Small intestine (tissue), 7 donors: Measurements from ENCODE around the gene FNDC3A. TPM values are rescaled to one million over a fixed set of nuclear protein-coding genes. Genes with fewer than 3 reads are reported as not detected.
A peak's percentile ranks its signal among the peaks of the same experiment; 100 is the strongest.

Experiments used
- DNase-seq, 2 donors: peaks; one replicate each; pipeline versions ENCODE4 v3.0.0 to v3.0.0-alpha.2; 2013
- FAIRE-seq: peaks from 2 replicates; lab custom pipeline; 2012; peaks lifted over from hg19 to GRCh38; lab: Jason Lieb, UNC
- H3K27ac ChIP-seq, 3 donors: one replicate each; pipeline ENCODE4 v1.5.1; 2013; ENCODE audit warnings: low read length in 2 of 3, mild to moderate bottlenecking in 2 of 3, control low read depth in 1 of 3, inconsistent platforms in 1 of 3, low read depth in 1 of 3, moderate library complexity in 1 of 3
- H3K27me3 ChIP-seq, 3 donors: one replicate each; pipeline ENCODE4 v1.6.1; 2013; ENCODE audit warnings: low read length in 3 of 3, inconsistent platforms in 1 of 3; ENCODE audit not compliant: control insufficient read depth in 3 of 3, insufficient read depth in 3 of 3
- H3K36me3 ChIP-seq, 3 donors: one replicate each; pipeline ENCODE4 v1.6.1; 2013; ENCODE audit warnings: low read length in 3 of 3, inconsistent platforms in 1 of 3, low read depth in 1 of 3, mild to moderate bottlenecking in 1 of 3, moderate library complexity in 1 of 3; ENCODE audit not compliant: control insufficient read depth in 3 of 3, insufficient read depth in 2 of 3
- H3K4me1 ChIP-seq, 3 donors: one replicate each; pipeline ENCODE4 v1.6.1; 2013; ENCODE audit warnings: low read length in 2 of 3, inconsistent platforms in 1 of 3, low read depth in 1 of 3, mild to moderate bottlenecking in 1 of 3, moderate library complexity in 1 of 3; ENCODE audit not compliant: control insufficient read depth in 3 of 3, insufficient read depth in 2 of 3
- H3K4me3 ChIP-seq, 3 donors: one replicate each; pipeline ENCODE4 v1.5.1; 2013; ENCODE audit warnings: low read length in 3 of 3, control low read depth in 1 of 3, inconsistent platforms in 1 of 3, low read depth in 1 of 3, mild to moderate bottlenecking in 1 of 3, moderate library complexity in 1 of 3
- H3K9me3 ChIP-seq, 2 donors: one replicate each; pipeline ENCODE4 v1.6.1; 2013; ENCODE audit warnings: low read depth in 1 of 2, low read length in 1 of 2; ENCODE audit not compliant: control insufficient read depth in 2 of 2, insufficient read depth in 1 of 2
- WGBS, 3 donors: extraction: QIAGEN DNeasy Blood & Tissue Kit; methylation state at CpG; one replicate each; pipeline ENCODE4 v1.1.7; 2013; 5-methylcytosine and 5-hydroxymethylcytosine counted together
- polyA plus RNA-seq, 4 donors: library from polyadenylated mRNA; stranded (reverse) in 3 of 4; unstranded in 1 of 4; fragments of 200-250 nt in 3 of 4; fragments of 120-200 nt in 1 of 4; gene quantifications; one replicate each; pipeline versions ENCODE4 v1.2.1 to v1.2.3, GENCODE V29; 2013
- donor health status: healthy with polysubstance abuse.
- donor health status: control.
- donor health status: control.
- donor health status: Bipolar disorder and iron deficiency.
- donor health status: healthy.

The FNDC3A gene
- polyA plus RNA-seq, 4 donors = 18.4 to 60.1 (median 24.7) TPM

DNA sequence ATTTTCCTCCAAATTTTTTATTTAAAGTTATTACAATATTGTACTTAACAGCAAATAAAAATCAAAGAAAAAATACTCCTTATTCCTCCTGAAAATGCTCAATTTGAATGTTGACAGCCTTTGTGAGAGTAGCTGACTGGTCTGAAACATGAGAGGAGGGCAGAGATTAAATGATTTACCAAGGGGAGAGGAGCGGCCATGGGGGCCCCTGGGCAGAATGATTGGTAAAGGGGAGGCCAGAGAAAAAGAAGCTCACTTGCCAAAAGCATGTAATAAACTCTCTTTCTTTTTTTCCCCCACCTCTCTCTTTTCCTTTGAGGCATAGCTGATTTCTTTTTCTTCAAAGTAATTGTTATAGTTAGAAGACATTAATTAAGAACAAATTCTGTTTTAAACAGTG lies 30.1 kb upstream of the FNDC3A start:
- Histone ChIP-seq H3K36me3 (no peaks in the 10 kb centered on the region), H3K4me1 (peaks cover 0 to 13% (median 0%) of the 10 kb centered on the region in 3 donors), H3K27me3 (no peaks in the 10 kb centered on the region), H3K9me3 (no peaks in the 10 kb centered on the region), H3K27ac (no peak overlapping the region), H3K4me3 (no peak overlapping the region)
- 87 to 89% (median 88%) methylated on average over 1 of the region's 1 CpG for WGBS, 3 donors
- FAIRE-seq = no peak
- no peak for DNase-seq

- 61 to 85% (median 84%) methylated on average over 2 of the region's 2 CpGs for WGBS, 3 donors
- DNase-seq = no peak
Observed at GRCh38 chr13:48946163-48946562, 29.5 kb upstream of the FNDC3A start.

DNA sequence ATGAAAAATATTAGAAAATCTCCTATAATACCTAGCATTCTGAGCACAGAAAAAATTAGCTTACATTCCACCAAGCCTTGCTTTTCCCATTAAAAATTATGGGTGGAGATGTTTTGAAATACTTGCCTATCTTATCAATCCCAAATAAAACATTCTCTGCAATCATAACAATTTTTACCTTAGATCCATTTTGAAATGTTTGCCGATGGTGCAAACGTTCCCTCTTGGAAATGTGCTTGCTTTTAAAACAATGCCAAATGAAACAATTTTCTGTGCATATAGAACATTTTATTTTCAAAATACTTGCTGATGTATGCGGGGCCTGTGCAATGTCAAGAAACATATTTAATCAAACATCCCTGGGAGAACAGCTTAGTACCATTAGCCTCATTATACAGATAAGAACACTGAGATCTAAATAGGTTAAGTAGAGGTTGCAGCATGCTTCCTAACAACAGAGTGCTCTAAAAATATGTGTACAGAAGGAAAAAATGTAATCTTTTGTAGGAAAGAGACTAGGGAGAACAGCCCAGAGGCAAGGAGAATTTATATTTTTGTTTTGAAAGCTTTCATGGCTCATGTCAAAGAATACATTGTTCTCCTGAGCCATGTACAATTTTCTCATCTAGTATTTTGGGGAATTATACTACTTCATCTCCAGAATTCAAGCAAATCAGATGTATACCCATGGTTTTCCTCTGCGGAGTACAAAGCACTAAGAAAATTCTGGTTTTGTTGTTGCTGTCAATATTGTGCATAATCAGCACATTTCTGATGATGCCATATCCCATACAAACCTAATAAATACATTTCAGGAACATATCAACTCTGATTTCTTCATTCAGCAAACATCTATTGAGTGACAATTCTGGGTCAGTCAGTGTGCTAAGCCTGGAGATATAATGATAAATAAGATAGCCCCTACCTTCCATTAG lies 25.9 kb upstream of the FNDC3A start:
- DNase-seq = no peak
- no peaks in the 10 kb centered on the region for H3K36me3 ChIP-seq
- no peak overlapping the region for H3K4me3 ChIP-seq
- WGBS, 3 donors = 61 to 66% (median 61%) methylated on average over 4 of the region's 4 CpGs
- H3K27me3 ChIP-seq = no peaks in the 10 kb centered on the region
- peaks cover 0 to 21% (median 0%) of the 10 kb centered on the region in 3 donors for H3K4me1 ChIP-seq
- no peak overlapping the region for H3K27ac ChIP-seq
- no peaks in the 10 kb centered on the region for H3K9me3 ChIP-seq
- FAIRE-seq = no peak

More at GRCh38 chr13:48946163-48946562, 29.5 kb upstream of the FNDC3A start:
- FAIRE-seq = no peak
- H3K4me1 ChIP-seq = peaks cover 0 to 13% (median 0%) of the 10 kb centered on the region in 3 donors
- H3K9me3 ChIP-seq = no peaks in the 10 kb centered on the region
- no peak overlapping the region for H3K4me3 ChIP-seq
- H3K36me3 ChIP-seq = no peaks in the 10 kb centered on the region
- no peak overlapping the region for H3K27ac ChIP-seq
- H3K27me3 ChIP-seq = no peaks in the 10 kb centered on the region

GRCh38 chr13:48950501-48950875 lies 25.2 kb upstream of the FNDC3A start:
- FAIRE-seq (no peak), DNase-seq (no peak)
- Histone ChIP-seq H3K9me3 (no peaks in the 10 kb centered on the region), H3K4me3 (no peak overlapping the region), H3K27me3 (no peaks in the 10 kb centered on the region), H3K27ac (no peak overlapping the region), H3K36me3 (no peaks in the 10 kb centered on the region), H3K4me1 (peaks cover 0 to 27% (median 0%) of the 10 kb centered on the region in 3 donors)
- 62 to 77% (median 70%) methylated on average over 1 of the region's 1 CpG for WGBS, 3 donors

DNA sequence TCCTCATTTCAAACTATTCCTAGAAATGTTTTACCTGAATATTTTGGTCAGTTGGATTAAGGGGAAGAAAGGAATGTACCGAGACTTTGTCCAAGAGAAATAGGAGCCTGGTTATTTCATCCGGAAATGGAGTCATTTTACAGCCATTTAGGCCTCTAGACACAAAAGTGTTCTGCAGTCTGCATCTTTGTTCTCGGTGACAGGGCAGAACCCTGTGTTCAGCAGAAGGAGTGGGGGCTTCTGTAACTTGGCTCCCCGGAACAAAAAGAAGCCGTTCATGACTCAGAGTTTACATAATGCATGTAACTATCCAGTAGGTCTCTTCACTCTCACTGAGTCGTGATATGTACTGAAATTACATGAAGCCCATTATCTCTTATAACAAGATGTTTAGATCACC lies 21.6 kb upstream of the FNDC3A start:
- no peak overlapping the region for H3K4me3 ChIP-seq
- H3K27me3 ChIP-seq = no peaks in the 10 kb centered on the region
- peak overlapping the region in 1 of 3 donors; percentile 8 for H3K27ac ChIP-seq
- no peaks in the 10 kb centered on the region for H3K36me3 ChIP-seq
- H3K9me3 ChIP-seq = no peaks in the 10 kb centered on the region
- peaks cover 0 to 26% (median 0%) of the 10 kb centered on the region in 3 donors for H3K4me1 ChIP-seq
- DNase-seq (no peak), FAIRE-seq (no peak)
- WGBS, 3 donors = 67 to 84% (median 83%) methylated on average over 6 of the region's 6 CpGs

- H3K4me3 ChIP-seq = no peak overlapping the region
- DNase-seq = peak; percentile 55 to 90
- 17 to 28% (median 26%) methylated on average over 2 of the region's 2 CpGs for WGBS, 3 donors
- peaks cover 0 to 20% (median 0%) of the 10 kb centered on the region in 3 donors for H3K4me1 ChIP-seq
- FAIRE-seq = no peak
- H3K27ac ChIP-seq = peak overlapping the region in 1 of 3 donors; percentile 84
- H3K27me3 ChIP-seq = no peaks in the 10 kb centered on the region
- no peaks in the 10 kb centered on the region for H3K9me3 ChIP-seq
- no peaks in the 10 kb centered on the region for H3K36me3 ChIP-seq
Observed at GRCh38 chr13:48955536-48955935, 20.2 kb upstream of the FNDC3A start.

GRCh38 chr13:48961379-48961778 lies 14.3 kb upstream of the FNDC3A start:
- no peak overlapping the region for H3K4me3 ChIP-seq
- no peaks in the 10 kb centered on the region for H3K9me3 ChIP-seq
- H3K4me1 ChIP-seq = no peaks in the 10 kb centered on the region
- no peak for FAIRE-seq
- 79 to 100% (median 91%) methylated on average over 2 of the region's 2 CpGs for WGBS, 3 donors
- H3K27ac ChIP-seq = no peak overlapping the region
- H3K36me3 ChIP-seq = no peaks in the 10 kb centered on the region
- H3K27me3 ChIP-seq = no peaks in the 10 kb centered on the region
- no peak for DNase-seq

DNA sequence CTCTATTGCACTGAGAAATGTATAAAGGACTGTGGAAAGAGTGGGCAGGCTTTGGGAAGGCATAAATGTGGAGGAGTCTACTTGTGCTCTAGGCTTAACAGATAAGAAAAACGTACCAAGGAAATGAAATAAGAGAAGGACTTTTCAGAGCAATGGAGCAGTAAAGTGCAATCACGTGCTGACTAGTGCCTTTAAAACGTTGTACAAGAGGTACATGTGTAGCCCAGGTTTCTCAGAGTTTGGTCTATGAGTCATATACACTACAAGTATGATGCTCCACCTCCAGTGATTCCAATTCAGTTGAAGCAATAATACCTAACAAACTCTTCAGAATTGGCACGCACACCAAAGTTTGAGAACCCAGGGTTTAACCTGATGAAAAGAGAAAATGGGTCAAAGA lies 13.4 kb upstream of the FNDC3A start:
- Histone ChIP-seq H3K27ac (no peak overlapping the region), H3K4me3 (no peak overlapping the region), H3K27me3 (no peaks in the 10 kb centered on the region), H3K36me3 (no peaks in the 10 kb centered on the region), H3K4me1 (no peaks in the 10 kb centered on the region), H3K9me3 (no peaks in the 10 kb centered on the region)
- WGBS, 3 donors = 45 to 66% (median 54%) methylated on average over 4 of the region's 4 CpGs
- DNase-seq (no peak), FAIRE-seq (no peak)
